ENCODE results near the gene LTF.
"Not testable (repeated sequence)": the region's sequence is repeated elsewhere in the genome, so short reads cannot be mapped to it uniquely, and the experiment has no call there.

The LTF gene

DNA sequence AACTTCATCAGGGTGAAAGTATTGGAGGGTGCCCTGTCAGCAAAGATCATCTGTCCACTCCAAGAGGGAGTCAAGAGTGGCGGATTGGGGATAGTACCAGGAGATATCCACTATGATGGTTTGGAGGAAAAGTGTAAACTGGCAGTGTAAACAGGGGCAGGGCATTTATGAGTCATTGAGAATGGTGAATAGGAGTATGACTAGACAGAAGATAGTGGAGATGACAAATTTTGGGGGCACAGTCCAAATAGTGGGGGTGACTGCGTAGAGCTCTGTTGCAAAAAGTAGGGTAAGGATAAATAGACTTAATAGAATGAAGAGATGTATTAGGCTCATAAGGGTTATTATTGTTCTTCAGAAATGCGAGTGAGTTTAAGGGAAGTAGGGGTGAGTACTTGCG is 75.9 kb downstream of the LTF start:
- not testable (repeated sequence) for DNase-seq

- no peak for DNase-seq
Measured at GRCh38 chr3:46386205-46386604, 78.5 kb downstream of the LTF start.

Data from activated CD4-positive, alpha-beta T cell treated with anti-CD3 and anti-CD28 coated beads, Interleukin-2, amount 50 U/mL, for 16 hours (primary cell).